Activated CD8-positive, alpha-beta T cell treated with anti-CD3 and anti-CD28 coated beads for 36 hours (primary cell): ENCODE measurements around the gene GGTA1. TPM values are rescaled to one million over a fixed set of nuclear protein-coding genes. Genes with fewer than 3 reads are reported as not detected.

Experiments
- ATAC-seq: fragments of 200-7000 bp; cut with Tn5 transposase; one replicate; pipeline ENCODE4 v1.10.0; 2021; ENCODE audit warnings: mild to moderate bottlenecking, moderate library complexity
- CTCF ChIA-PET: fragments of 350-600 bp; sonication (Branson Sonifier 250); formaldehyde crosslinking; loops from one replicate; lab custom pipeline; 2021; ENCODE audit warnings: antibody characterized with exemption; lab: Charles Lee
- POLR2A ChIA-PET: fragments of 350-600 bp; sonication (Branson Sonifier 250); formaldehyde crosslinking; loops from one replicate; lab custom pipeline; 2021; ENCODE audit warnings: antibody characterized with exemption; lab: Charles Lee
- DNase-seq: peaks from one replicate; pipeline ENCODE4 v3.0.0-alpha.2; 2020
- H3K27ac Mint-ChIP-seq: one replicate; pipeline ENCODE4 v1.8.0; 2021; ENCODE audit warnings: mild to moderate bottlenecking, mixed read lengths
- H3K27me3 Mint-ChIP-seq: one replicate; pipeline ENCODE4 v1.8.0; 2021; ENCODE audit warnings: mixed read lengths
- H3K36me3 Mint-ChIP-seq: one replicate; pipeline ENCODE4 v1.8.0; 2021; ENCODE audit warnings: low read depth, mixed read lengths
- H3K4me1 Mint-ChIP-seq: one replicate; pipeline ENCODE4 v1.8.0; 2021; ENCODE audit warnings: low read depth, mixed read lengths
- H3K4me3 Mint-ChIP-seq: one replicate; pipeline ENCODE4 v1.8.0; 2021; ENCODE audit warnings: mild to moderate bottlenecking, moderate library complexity, mixed read lengths
- H3K9me3 Mint-ChIP-seq: one replicate; pipeline ENCODE4 v1.8.0; 2021; ENCODE audit warnings: mixed read lengths
- intact Hi-C: fragments of 100-400 bp; cut with micrococcal nuclease; formaldehyde crosslinking; loops from one replicate; pipeline ENCODE4 v1.10.0; 2022
- total RNA-seq, 2 experiments: library from RNA; stranded (reverse); gene quantifications; one replicate each; pipeline ENCODE4 v1.2.3, GENCODE V29; 2021
- TF ChIP-seq, protein P1 (sequence below): fragments of 200-600 bp; IDR thresholded peaks from one replicate; pipeline ENCODE4 v1.8.0; 2022; ENCODE audit warnings: antibody characterized with exemption, mild to moderate bottlenecking

GGTA1 gene
- total RNA-seq, 2 experiments from 2014 or later, result not detected

DNA sequence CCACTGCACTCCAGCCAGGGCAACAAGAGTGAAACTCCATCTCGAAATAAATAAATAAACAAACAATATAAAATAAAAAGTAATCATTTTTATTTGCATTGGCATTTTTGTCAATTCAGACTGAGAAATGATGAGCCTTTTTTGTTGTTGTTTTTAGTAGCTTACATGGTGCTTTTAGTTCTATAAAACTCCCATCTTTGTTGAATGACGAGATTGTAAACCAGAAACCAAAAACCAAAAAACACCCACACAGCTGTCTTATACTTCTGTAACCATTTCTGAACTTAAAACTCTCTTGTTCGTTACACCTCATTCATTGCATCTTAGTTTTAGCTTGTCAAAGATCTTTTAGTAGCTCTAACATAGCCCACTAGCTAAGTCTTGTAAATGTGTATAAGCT is 44.7 kb downstream of the GGTA1 start:
- ChIA-PET CTCF (interaction anchor here (0.9 to 3.2 kb wide), 6 partner anchors 8 to 177 kb away, joined by 3 to 14 read pairs (median 6); partner anchors contain the start of gene GGTA1), POLR2A (no interaction called here)
- H3K36me3 Mint-ChIP-seq, result no peaks in the 10 kb centered on the region
- H3K4me1 Mint-ChIP-seq, result peaks cover 21% of the 10 kb centered on the region
- peaks cover 28% of the 10 kb centered on the region for H3K27me3 Mint-ChIP-seq
- peak; percentile 58 for ATAC-seq
- intact Hi-C loops, result no loop called here
- no peaks in the 10 kb centered on the region for H3K9me3 Mint-ChIP-seq
- no peak overlapping the region for H3K27ac Mint-ChIP-seq
- no peak for DNase-seq
- TF ChIP-seq, protein P1, sequence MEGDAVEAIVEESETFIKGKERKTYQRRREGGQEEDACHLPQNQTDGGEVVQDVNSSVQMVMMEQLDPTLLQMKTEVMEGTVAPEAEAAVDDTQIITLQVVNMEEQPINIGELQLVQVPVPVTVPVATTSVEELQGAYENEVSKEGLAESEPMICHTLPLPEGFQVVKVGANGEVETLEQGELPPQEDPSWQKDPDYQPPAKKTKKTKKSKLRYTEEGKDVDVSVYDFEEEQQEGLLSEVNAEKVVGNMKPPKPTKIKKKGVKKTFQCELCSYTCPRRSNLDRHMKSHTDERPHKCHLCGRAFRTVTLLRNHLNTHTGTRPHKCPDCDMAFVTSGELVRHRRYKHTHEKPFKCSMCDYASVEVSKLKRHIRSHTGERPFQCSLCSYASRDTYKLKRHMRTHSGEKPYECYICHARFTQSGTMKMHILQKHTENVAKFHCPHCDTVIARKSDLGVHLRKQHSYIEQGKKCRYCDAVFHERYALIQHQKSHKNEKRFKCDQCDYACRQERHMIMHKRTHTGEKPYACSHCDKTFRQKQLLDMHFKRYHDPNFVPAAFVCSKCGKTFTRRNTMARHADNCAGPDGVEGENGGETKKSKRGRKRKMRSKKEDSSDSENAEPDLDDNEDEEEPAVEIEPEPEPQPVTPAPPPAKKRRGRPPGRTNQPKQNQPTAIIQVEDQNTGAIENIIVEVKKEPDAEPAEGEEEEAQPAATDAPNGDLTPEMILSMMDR, result no peak
- H3K4me3 Mint-ChIP-seq, result no peak overlapping the region

DNA sequence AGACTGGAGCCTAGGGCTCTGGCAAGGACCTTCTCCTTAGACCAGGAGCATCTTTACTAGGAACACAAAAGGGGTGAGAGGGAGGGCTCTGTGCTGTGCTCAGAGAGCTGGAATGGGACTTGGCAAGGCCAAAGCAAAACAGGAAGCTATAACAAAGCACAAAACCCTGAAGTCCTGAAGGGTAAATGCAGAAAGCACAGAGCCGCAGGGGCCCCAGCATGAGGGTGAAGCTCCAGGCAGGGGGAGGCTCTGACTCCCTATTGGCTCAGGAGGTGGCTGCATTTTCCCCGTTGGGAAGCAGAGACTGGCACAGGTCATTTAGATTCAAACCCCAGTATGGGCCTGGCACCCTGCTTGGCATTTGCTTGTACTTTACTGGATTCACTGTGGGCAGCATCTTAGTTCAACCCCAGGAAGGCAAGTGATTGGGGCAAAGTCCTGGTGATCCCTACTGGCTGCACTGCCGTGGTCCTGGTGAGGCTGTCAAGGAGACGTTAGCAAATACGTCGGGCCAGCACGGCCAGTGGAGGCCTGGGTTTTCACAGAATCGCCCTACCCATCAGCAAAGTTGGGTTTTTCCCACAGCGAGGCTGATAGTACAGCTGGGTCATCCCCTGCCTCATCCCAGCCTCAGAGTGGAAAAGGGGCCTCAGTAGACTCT is 46.3 kb downstream of the GGTA1 start:
- peaks cover 20% of the 10 kb centered on the region for H3K27me3 Mint-ChIP-seq
- intact Hi-C loops, result no loop called here
- ChIA-PET POLR2A (no interaction called here), CTCF (interaction anchor here (1.1 to 3.2 kb wide), 4 partner anchors 10 to 133 kb away, joined by 3 to 14 read pairs (median 4); no protein-coding TSS in a partner anchor)
- no peak overlapping the region for H3K27ac Mint-ChIP-seq
- peaks cover 21% of the 10 kb centered on the region for H3K4me1 Mint-ChIP-seq
- H3K36me3 Mint-ChIP-seq, result no peaks in the 10 kb centered on the region
- H3K9me3 Mint-ChIP-seq, result no peaks in the 10 kb centered on the region
- H3K4me3 Mint-ChIP-seq, result no peak overlapping the region
- DNase-seq (no peak), ATAC-seq (no peak)
- TF ChIP-seq, protein P1, result no peak

DNA sequence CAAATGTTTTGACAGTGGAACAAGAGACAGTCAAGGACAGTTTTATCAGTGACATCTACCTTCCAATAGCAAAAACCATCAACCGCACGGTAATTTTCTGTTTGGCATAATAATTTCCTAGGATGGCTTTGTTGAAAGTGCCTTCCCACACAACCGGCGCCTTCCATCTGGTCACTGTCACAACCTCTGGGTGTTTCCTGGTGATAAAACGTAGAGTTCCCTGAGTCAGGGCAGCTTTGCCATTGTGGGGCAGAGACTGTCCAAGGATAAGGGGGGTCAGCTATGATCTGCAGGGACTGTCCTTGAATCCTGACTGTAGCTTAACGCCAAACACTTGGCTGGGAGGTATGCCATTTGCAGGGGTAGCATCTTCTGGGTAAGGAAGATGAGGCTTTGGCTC is 47.6 kb downstream of the GGTA1 start:
- no peaks in the 10 kb centered on the region for H3K9me3 Mint-ChIP-seq
- TF ChIP-seq, protein P1, result no peak
- H3K27me3 Mint-ChIP-seq, result peaks cover 25% of the 10 kb centered on the region
- ChIA-PET CTCF (no interaction called here), POLR2A (no interaction called here)
- no peak for DNase-seq
- no peak for ATAC-seq
- no peak overlapping the region for H3K4me3 Mint-ChIP-seq
- H3K27ac Mint-ChIP-seq, result no peak overlapping the region
- intact Hi-C loops, result no loop called here
- H3K36me3 Mint-ChIP-seq, result no peaks in the 10 kb centered on the region
- H3K4me1 Mint-ChIP-seq, result peaks cover 28% of the 10 kb centered on the region

DNA sequence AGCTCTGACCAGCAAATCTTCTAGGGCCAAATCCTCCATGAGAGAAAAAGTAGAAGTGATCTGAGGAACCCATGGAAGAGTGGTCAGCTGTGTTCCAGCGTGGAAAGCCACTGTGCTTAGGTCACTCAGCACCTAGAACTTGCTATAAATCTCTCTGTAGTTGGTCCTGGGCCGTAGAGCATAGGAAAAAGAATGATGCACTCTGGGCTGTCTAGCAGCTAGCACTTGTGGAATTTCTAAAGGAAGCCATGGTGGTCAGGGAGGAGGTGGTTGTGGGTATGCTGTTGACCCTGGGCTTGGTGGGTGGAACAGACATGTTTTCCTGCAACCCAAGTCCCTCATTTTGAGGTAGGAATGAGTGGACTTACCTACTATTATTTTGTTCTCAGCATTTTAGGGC is 48.1 kb downstream of the GGTA1 start:
- intact Hi-C loops, result no loop called here
- Mint-ChIP-seq H3K27ac (no peak overlapping the region), H3K27me3 (peaks cover 21% of the 10 kb centered on the region), H3K4me1 (peaks cover 23% of the 10 kb centered on the region), H3K36me3 (no peaks in the 10 kb centered on the region), H3K4me3 (no peak overlapping the region), H3K9me3 (no peaks in the 10 kb centered on the region)
- TF ChIP-seq, protein P1, result no peak
- no peak for ATAC-seq
- POLR2A ChIA-PET, result interaction anchor here (1.0 kb wide), 1 partner anchor 17 kb away, joined by 4 read pairs; no protein-coding TSS in a partner anchor
- no peak for DNase-seq
- CTCF ChIA-PET, result interaction anchor here (1.3 to 1.9 kb wide), 3 partner anchors 11 to 131 kb away, joined by 4 to 7 read pairs (median 7); no protein-coding TSS in a partner anchor

DNA sequence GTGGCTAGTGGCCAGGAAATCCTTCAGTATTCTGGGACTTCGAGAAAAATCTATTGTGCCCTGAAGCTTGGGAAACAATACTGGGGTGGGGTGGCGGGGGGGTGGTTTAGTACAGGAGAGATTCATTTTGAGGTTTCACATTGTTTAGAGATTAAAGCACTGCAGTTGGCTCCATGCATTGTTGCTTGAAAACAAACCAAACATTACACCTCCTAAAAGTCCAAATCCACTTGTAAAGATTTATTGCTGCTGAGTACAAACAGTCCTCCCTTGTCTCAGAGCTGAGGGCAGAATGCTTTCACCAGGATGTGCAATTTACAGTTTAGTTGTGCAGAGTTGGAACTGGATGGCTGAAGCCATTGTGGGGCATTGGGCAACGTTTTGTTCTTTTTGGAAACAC is 49.4 kb downstream of the GGTA1 start:
- ChIA-PET CTCF (interaction anchor here (1.3 to 1.9 kb wide), 3 partner anchors 12 to 130 kb away, joined by 4 to 7 read pairs (median 7); no protein-coding TSS in a partner anchor), POLR2A (interaction anchor here (0.6 kb wide), 1 partner anchor 135 kb away, joined by 3 read pairs; no protein-coding TSS in a partner anchor)
- no peak for DNase-seq
- no peak overlapping the region for H3K4me3 Mint-ChIP-seq
- no peak for ATAC-seq
- H3K27me3 Mint-ChIP-seq, result peaks cover 25% of the 10 kb centered on the region
- intact Hi-C loops, result no loop called here
- no peaks in the 10 kb centered on the region for H3K36me3 Mint-ChIP-seq
- H3K9me3 Mint-ChIP-seq, result no peaks in the 10 kb centered on the region
- TF ChIP-seq, protein P1, result no peak
- H3K4me1 Mint-ChIP-seq, result peaks cover 15% of the 10 kb centered on the region
- H3K27ac Mint-ChIP-seq, result no peak overlapping the region
